Measurements from ENCODE around the gene IL20RB.

DNA sequence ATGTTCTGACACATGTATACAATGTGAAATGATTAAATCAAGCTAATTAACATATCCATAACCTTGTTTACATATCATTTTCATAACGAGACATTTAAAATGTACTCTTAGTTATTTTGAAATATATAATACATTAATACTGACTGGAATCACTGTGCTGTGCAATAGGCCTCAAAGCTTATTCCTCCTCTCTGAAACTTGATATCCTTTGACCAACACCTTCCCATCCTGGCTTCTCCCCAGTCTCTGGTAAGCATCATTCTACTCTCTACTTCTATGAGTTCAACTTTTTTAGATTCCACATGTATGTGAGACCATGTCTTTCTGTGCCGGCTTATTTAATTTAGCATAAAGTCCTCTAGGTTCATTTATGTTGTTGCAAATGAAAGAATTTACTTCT is 47.1 kb upstream of the IL20RB start:
- no peak for TF ChIP-seq POLR2A (IDR thresholded peaks at IDR 0.05)
- TF ChIP-seq, protein P1, sequence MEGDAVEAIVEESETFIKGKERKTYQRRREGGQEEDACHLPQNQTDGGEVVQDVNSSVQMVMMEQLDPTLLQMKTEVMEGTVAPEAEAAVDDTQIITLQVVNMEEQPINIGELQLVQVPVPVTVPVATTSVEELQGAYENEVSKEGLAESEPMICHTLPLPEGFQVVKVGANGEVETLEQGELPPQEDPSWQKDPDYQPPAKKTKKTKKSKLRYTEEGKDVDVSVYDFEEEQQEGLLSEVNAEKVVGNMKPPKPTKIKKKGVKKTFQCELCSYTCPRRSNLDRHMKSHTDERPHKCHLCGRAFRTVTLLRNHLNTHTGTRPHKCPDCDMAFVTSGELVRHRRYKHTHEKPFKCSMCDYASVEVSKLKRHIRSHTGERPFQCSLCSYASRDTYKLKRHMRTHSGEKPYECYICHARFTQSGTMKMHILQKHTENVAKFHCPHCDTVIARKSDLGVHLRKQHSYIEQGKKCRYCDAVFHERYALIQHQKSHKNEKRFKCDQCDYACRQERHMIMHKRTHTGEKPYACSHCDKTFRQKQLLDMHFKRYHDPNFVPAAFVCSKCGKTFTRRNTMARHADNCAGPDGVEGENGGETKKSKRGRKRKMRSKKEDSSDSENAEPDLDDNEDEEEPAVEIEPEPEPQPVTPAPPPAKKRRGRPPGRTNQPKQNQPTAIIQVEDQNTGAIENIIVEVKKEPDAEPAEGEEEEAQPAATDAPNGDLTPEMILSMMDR (IDR thresholded peaks at IDR 0.05): no peak
